ENCODE results near the gene HDAC4. TPM values are rescaled to one million over a fixed set of nuclear protein-coding genes. Genes with fewer than 3 reads are reported as not detected.

HDAC4 gene
- total RNA-seq, 1 donor from 2014 or later, result 39.0 TPM

- Mint-ChIP-seq H3K27me3 (no peaks in the 10 kb centered on the region), H3K36me3 (peaks cover 16% of the 10 kb centered on the region), H3K4me1 (ENCODE audit: unreplicated experiment) (peaks cover 4% of the 10 kb centered on the region), H3K27ac (no peak overlapping the region), H3K9me3 (no peaks in the 10 kb centered on the region), H3K4me3 (no peak overlapping the region)
- no peak for DNase-seq (ENCODE audit: extremely low spot score, unreplicated experiment)
- no peak for TF ChIP-seq CTCF (conservative IDR thresholded peaks at IDR 0.05)
These were observed 347.8 kb downstream of the HDAC4 start for GRCh38 chr2:239052798-239053665.

- TF ChIP-seq CTCF (conservative IDR thresholded peaks at IDR 0.05), result no peak
These were observed 348.9 kb downstream of the HDAC4 start for GRCh38 chr2:239051891-239052445.

GRCh38 chr2:239050252-239050649, 350.6 kb downstream of the HDAC4 start:
- DNase-seq (ENCODE audit: extremely low spot score, unreplicated experiment), result no peak
- Mint-ChIP-seq H3K27ac (no peak overlapping the region), H3K4me1 (ENCODE audit: unreplicated experiment) (peaks cover 9% of the 10 kb centered on the region), H3K4me3 (no peak overlapping the region), H3K27me3 (no peaks in the 10 kb centered on the region), H3K9me3 (no peaks in the 10 kb centered on the region), H3K36me3 (peaks cover 11% of the 10 kb centered on the region)
- TF ChIP-seq CTCF (conservative IDR thresholded peaks at IDR 0.05), result no peak

More at GRCh38 chr2:239051891-239052445, 348.9 kb downstream of the HDAC4 start:
- H3K36me3 Mint-ChIP-seq, result peaks cover 16% of the 10 kb centered on the region
- H3K9me3 Mint-ChIP-seq, result no peaks in the 10 kb centered on the region
- H3K4me3 Mint-ChIP-seq, result no peak overlapping the region
- no peak for DNase-seq (ENCODE audit: extremely low spot score, unreplicated experiment)
- H3K4me1 Mint-ChIP-seq (ENCODE audit: unreplicated experiment), result peaks cover 4% of the 10 kb centered on the region
- no peaks in the 10 kb centered on the region for H3K27me3 Mint-ChIP-seq
- H3K27ac Mint-ChIP-seq, result no peak overlapping the region

- Mint-ChIP-seq H3K36me3 (peaks cover 7% of the 10 kb centered on the region), H3K4me1 (ENCODE audit: unreplicated experiment) (peaks cover 9% of the 10 kb centered on the region), H3K4me3 (no peak overlapping the region), H3K9me3 (no peaks in the 10 kb centered on the region), H3K27ac (no peak overlapping the region), H3K27me3 (no peaks in the 10 kb centered on the region)
- TF ChIP-seq CTCF (conservative IDR thresholded peaks at IDR 0.05), result no peak
- DNase-seq (ENCODE audit: extremely low spot score, unreplicated experiment), result no peak
These were observed 351.2 kb downstream of the HDAC4 start for GRCh38 chr2:239049421-239050251.

- Mint-ChIP-seq H3K4me3 (no peak overlapping the region), H3K36me3 (peaks cover 7% of the 10 kb centered on the region), H3K9me3 (no peaks in the 10 kb centered on the region), H3K27me3 (no peaks in the 10 kb centered on the region), H3K27ac (no peak overlapping the region), H3K4me1 (ENCODE audit: unreplicated experiment) (peaks cover 9% of the 10 kb centered on the region)
- no peak for TF ChIP-seq CTCF (conservative IDR thresholded peaks at IDR 0.05)
- DNase-seq (ENCODE audit: extremely low spot score, unreplicated experiment), result no peak
These were observed 352.1 kb downstream of the HDAC4 start for GRCh38 chr2:239048736-239049135.

Data from type B pancreatic cell (in vitro differentiated cells).